ACHN (cell line): ENCODE data around the gene IRF1.
"Not testable (repeated sequence)": the region's sequence is repeated elsewhere in the genome, so short reads cannot be mapped to it uniquely, and the experiment has no call there.

Source experiments
- DNase-seq: peaks from one replicate; pipeline ENCODE4 v3.0.0-alpha.2; 2015
- in situ Hi-C: cut with HindIII; loops from 2 replicates; pipeline ENCODE4 v1.10.0; 2017; ENCODE audit warnings: low sequenced_read_pairs, low pct_ligation_motif_present, low pct_unique_long_range_greater_than_20kb

IRF1 gene

DNA sequence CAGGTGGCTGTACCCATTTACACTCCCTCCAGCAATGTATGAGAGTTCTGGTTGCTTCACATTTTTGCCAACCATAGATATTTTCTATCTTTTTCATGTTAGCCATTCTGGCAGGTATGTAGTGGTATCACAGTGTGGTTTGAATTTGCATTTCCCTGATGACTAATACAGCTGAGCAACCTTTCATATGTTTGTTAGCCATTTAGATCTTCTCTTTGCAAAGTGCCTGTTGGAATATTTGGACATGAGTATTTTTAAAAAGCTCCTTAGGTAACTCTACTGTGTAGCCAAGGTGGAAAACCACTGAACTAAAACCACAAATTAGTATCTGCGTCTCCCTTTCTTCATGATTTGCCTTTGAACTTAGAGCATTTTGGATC, 31.9 kb downstream of the IRF1 start:
- in situ Hi-C loops: no loop called here
- no peak for DNase-seq

DNA sequence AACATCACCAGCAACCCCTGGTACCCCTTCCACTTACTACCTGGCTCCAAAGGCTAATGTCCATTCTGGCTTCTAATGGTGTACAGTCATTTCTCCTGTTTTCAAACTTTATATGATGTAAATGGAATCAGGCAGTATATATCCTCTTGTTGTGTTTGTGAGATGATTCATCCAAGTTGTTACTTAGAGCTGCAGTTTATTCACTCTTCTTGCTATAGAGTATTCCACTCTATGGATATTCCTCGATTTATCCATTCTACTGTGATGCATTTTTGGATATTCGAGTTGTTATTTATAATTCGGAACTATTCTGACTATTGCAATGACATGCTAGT, 32.4 kb downstream of the IRF1 start:
- in situ Hi-C loops: no loop called here
- DNase-seq: no peak

DNA sequence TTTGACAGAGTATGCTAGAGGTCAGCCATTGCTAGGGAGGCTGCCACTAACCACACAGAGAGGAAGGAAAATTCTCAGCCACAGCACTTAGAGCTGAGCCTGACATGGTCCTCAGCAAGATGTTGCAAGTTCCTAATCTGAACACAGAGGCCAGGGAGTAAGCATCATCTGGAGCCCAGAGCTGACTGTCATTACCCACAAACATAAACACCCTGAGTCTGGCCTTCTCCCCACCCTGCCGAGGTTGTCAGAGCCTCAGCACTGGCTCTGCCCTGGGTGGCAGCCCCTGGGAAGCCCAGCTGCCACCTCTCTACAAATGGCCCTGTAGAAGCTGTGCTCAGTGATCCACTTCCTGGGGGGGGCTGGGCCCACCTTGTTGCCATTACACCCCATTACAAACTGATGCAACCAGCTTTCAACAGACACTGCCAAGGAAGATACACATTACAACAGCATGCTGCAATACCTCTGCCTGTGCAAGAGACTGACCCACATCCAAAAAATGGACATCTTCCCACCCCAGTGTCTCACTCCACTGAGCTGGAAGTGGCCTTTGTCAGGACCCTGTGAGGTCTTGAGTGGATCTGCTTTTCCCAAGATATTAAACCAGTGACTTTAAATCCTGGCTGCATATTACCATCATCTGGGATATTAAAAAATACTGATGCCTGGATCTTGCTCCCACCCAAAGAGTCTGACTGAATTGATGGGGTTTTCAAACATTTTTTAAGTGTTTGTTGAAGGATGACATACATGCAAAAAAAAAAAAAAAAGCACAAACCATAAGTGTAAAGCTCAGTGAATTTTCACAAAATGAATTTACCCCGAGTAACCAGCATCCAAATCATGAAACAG, 33.0 kb downstream of the IRF1 start:
- DNase-seq: no peak
- in situ Hi-C loops: no loop called here

DNA sequence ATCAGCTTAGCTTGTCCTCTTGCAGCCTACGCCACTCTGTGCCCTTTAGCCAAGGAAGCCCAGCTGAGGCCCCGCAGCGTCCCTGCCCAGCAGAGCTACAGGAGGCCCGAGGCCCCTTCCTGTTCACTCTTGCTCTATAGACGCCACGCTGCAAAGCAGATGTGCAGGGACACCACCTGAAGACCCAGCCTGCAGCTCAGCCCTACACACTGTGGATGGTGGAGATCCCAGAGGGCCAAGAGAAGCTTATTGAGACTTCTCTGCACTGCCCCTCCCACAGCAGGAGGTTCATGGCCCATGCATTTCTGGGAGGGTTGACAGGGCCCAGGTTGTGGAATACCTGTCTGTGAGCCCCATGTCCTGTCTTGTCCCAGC, 33.6 kb downstream of the IRF1 start:
- in situ Hi-C loops: no loop called here
- DNase-seq: no peak

DNA sequence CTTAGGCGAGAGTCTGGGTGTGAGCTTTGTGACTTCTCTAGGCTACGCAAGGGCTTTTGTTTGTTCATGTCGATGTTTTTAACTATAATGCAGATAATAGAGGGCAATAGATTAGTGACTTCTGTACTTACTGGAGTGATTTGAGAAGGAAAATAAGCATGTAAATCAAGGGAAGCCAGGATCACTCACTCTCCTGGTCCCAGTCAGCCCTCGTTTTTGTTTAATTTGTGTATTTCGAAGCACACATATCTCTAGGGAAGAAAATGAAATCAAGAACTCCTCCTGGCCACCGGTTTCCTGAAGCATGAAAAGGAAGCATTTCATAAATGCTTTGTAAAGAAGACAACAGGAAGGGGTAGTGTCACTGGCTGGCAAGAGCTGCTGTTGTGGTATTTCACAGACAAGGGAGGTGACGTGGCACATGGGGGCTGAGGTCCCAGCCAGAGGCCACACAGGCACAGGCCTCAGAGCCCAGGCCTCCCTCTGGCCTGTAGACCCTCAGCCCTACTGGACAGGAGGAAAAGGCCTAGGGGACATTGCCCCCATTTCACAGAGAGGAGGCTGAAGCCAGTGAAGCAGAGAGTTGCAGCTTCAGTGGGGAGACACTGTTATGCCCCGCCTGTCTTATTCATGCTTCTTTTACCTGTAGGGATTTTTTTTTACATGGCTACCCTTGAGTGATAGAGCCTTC, 34.1 kb downstream of the IRF1 start:
- no peak for DNase-seq
- in situ Hi-C loops: no loop called here

DNA sequence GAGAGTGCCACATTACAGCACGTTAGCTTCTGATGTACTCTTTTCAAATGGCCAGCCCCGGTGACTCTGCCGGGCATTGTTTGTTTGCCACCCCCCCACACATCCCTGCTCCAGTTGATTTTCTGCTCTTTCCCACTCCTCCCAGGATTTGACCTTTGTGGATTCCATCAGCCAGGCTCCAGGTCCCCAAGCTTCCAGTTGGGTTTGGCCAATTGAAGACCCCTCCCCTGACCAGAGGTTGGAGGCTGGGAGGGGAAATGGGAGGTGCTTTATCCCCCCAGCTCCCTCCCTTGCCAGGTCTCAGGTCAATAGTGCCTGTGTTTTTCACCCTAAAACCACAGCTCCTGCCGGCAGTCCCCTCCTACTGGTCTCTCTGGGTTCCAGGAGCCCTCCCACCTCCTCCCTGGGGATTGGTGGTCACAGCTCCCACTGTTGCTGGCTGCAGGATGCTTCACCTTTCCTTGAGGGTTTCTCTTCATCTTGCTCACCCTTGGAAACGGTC, 34.9 kb downstream of the IRF1 start:
- in situ Hi-C loops: no loop called here
- DNase-seq: no peak

DNA sequence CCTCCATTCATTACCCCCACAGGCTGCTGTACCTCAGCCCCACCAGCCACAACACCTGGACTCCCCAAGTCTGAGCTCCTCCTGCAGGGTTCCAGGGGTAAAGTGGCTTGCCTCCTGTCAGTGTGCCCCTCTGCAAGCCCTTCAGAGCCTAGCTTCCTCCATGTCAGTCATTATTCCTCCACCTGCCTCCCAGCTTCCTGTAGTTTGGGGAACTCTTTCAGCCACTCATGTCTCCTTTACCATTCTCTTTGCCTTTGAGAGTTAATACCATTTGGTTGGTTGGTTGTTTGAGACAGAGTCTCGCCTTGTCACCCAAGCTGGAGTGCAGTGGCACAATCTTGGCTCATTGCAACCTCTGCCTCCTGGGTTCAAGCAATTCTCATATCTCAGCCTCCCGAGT, 36.2 kb downstream of the IRF1 start:
- in situ Hi-C loops: no loop called here
- DNase-seq: no peak

DNA sequence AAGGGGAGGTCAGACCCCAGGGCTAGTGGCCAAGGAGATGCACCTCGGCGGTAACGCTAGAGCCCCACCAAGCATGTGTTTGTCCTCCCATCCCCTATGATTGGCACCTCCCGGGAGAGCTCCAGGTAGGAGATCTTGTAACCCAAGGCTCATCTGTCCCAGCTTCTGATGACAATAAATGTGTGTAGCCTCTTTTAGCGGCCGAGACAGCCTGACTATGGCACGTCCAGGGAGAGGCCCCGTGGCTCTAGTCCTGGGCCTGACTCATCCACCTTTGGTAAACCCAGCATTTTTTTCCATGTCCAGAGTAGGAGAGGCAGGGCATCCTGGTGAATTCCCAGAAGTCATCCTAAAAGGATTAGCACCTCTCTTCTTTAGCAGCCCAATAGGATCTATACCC, 39.2 kb downstream of the IRF1 start:
- DNase-seq: no peak
- in situ Hi-C loops: no loop called here

DNA sequence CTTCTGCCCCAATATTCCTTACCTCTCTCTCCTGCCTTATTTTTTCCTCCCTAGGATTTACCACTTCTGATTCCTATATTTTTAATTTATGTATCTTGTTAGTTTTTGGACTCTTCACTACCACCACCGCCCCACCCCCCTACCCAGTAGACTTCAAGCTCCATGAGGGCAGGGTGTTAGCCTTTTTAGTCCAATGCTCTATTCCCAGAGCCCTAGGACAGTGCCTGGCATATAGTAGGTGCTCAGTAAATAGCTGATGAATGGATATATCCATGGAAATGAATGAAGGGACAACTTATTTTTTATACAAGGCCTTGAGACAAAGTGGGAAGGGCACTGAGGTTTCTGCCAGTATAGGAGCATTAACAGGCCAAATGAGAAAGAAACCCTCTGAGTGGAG, 41.5 kb downstream of the IRF1 start:
- no peak for DNase-seq
- in situ Hi-C loops: no loop called here

DNA sequence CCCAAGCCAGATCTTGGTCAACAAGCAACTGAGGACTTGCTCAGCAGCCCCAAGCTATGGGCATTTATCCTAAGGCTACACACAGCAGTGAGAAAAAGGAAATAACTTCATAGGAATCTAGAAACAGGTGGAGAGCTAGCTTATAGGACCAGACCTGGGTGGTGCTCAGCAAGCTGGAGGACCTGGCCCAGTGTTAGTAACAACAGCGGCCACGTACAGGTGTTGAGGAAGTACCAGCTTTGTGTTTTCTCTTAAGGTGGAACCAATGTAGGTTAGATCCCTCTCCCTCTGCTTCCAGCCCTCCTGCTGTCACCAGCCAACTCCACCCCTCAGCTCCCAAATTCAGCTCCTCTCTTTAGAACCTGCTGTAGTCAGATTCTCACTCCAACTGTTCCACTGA, 43.4 kb downstream of the IRF1 start:
- no peak for DNase-seq
- in situ Hi-C loops: no loop called here

DNA sequence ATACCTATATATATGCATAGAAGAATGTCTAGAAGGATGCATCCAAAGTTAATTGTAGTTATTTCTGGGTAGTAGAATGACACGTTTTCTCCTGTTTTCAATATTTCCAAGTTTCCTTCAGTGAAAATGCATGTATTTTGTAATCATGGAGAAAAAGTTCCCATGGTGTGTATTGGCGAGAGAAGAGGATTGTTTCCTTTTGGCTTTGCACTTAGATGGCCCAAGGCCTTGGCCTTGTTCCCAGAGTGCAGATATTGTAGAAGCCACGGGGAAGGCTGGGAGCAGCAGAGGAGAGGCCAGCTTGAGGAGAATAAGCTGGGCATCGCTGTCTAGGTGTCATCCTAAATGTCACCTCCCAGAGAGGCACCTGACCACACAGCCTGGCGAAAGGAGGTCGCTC, 44.0 kb downstream of the IRF1 start:
- in situ Hi-C loops: no loop called here
- no peak for DNase-seq

DNA sequence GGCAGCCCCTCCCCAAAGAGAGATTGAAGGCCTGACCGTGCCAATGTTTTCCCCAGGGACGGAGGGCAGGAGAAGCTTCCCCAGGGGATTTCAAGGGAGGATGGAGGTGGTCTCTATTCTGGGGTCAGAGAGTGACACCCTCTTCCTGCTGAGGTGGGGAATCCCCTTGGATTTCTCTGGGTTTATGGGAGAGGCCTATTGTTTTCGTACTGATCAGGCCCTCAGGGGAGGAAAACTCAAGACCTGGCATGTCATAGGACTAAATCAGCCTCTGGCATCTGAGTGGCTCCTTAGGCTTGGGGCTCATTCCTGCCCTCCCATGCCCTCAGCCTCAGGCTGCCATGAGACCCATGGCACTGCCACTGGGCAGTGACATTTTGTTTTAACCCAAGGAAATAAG, 44.6 kb downstream of the IRF1 start:
- in situ Hi-C loops: no loop called here
- no peak for DNase-seq

DNA sequence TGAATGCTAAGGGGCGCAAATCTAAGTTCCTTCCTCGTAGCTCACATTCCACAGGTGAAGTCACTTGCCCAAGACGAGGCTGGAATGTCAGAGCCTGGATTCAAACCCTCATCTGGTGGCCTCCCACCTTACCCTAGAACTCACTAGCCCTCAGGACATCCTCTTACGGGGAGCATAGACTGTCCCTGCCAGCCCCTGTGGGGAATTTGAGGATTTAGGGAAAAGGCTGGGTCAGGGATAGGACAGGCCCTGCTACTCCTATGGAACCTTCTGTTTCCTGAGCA, 45.0 kb downstream of the IRF1 start:
- in situ Hi-C loops: no loop called here
- DNase-seq: no peak

DNA sequence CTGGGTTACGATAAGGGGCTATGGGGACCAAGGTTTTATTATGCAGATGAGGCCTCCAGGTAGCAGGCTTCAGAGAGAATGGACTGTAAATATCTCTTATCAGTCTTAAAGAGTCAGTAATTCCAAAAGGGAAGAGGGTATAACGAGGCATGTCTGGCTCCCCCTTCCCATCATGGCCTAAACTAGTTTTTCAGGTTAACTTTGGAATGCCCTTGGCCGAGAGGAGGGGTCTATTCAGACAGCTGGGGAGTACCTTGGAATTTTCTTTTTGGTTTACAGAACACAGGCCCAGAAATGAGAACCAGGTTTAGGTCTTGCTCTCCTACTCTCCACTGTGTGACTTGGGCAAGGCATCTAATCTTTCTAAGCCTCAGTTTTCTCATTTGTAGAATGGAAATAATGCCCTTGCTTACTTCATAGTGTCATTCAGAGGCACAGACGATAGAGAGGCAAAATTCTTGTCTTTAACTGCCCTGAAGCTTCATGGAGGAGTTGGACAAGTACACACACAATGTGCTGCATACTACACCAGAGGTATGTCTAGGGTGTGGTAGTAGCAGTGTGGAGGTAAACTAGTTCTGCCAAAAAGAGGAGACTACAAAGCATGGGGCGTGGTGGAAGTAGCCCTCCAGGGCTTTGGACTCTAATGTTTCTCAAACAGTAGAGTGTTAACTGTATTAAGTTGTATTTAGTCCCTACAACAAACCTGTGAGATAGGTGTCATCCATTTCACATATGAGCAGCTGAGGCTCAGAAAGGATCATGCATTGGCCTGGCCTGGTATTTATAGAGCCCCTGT, 45.5 kb downstream of the IRF1 start:
- in situ Hi-C loops: no loop called here
- no peak for DNase-seq

DNA sequence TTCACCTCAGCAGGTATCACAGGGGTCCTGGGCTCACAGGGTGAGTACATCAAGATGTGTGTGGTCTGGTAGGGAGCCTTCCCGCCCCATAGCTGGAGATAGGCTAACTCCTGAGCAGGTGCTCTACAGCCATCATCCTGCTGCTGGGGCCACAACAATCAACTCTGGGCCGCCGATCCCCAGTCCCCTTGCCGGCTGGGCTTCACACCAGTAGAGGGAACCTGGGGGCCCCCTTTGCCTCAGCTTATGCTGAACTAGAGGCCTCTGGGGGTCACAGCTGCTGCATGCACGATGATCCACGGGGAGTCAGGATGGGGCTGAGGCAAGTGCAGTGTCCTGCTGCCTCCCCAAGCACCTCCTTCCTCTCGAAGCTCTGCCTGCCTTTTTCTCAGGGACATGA, 46.5 kb downstream of the IRF1 start:
- DNase-seq: no peak
- in situ Hi-C loops: no loop called here

DNA sequence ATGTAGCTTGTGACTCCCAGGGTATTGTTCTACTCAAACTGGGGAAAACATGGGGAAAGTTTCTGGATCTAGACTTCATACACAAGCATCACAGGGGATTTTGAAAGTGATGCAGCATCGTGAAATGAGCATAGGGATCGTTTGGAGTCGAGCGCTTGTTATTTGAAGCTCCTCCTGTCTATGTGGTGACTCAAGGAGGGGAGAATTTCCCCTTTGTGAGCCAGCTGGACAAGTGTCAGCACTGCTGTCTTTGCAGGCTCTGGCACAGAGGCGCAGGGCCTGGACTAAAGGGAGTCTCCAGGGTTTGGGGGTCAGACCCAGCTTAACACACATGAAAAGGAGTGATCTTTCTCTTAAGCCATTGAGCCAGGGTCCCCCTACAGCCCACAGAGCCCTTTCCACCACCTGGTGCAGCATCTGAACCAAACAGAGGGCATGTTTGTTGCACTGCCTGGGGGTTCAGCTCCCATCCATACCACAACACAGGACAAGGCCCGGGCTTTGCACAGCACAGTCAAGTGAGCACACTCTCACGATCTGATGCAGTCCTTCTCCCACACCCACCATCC, 51.0 kb downstream of the IRF1 start:
- in situ Hi-C loops: no loop called here
- no peak for DNase-seq

DNA sequence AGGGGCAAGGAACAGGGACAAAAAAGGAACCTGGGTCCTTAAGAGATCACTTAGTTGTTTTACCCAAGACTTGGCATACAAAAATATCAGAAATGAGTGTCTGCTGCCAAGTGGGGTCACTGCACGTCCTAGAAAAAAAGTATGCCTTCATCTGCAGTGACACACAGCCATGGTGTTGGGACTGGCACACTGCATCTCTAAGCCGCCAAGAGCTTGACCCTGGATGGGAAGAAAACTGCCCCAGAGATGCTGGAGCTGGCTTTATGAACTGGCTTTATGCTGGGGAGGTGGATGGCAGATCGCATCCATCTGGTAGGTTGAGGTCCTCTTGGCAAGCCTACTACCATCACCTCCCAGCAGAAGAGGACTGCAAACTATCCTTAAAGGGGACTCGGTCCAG, 51.7 kb downstream of the IRF1 start:
- in situ Hi-C loops: no loop called here
- DNase-seq: no peak

DNA sequence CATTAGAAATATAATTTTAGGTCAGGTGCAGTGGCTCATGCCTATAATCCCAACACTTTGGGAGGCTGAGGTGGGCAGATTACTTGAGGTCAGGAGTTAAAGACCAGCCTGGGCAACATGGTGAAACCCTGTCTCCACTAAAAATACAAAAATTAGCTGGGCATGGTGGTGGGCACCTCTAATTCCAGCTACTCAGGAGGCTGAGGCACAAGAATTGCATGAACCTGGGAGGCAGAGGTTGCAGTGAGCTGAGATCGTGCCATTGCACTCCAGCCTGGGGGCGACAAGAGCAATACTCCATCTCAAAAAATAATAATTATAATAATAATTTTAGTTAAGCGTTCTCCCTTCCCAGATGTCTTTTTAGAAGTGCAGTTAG, 52.3 kb downstream of the IRF1 start:
- in situ Hi-C loops, DNase-seq: not testable (repeated sequence)

DNA sequence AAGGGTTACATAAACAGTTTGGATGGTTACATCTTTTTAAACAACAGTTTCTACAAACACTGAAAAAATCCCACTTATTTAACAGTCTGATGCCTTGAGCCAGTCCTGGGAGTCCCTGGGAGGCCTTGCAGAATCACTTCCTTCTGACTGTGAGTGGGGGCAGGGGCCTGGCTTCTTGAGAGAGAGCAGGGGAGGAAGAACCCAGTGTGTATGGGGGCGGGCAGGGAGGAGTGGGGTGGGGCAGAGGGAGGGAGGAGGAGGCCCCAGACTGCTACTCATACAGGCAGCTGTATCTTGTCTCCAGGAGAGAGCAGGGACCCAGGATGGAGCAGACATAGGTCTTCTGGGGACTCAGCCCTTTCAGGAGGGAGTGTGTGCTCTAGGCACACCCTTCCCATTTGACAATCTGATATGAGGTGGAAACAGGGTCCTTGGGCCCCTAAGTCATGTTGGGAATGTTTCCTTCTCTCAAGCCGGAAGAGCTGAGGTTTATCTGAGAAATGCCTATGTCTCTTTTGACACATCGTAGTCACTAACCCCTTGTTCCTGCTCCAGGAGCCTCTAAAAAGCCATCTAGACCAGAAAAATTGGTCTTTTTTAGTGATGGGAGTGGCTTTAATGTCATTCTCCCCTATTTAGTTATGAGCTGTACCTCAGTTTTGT, 52.8 kb downstream of the IRF1 start:
- peak; percentile 61 for DNase-seq
- in situ Hi-C loops: no loop called here
